Iris pigment epithelial cell (primary cell): Measurements from ENCODE around the gene QPRT.
"Not testable (repeated sequence)": the region's sequence is repeated elsewhere in the genome, so short reads cannot be mapped to it uniquely, and the experiment has no call there.

Source experiments
- DNase-seq: peaks from one replicate; pipeline ENCODE4 v3.0.0-alpha.2; 2011; ENCODE audit warnings: low read depth

The QPRT gene

GRCh38 chr16:29678691-29679267 is at the start of gene QPRT:
TSS of gene QPRT (plus strand) at chr16:29679180. CDS start at chr16:29679198, 18 bp downstream.
- peak; percentile 60 for DNase-seq

DNA sequence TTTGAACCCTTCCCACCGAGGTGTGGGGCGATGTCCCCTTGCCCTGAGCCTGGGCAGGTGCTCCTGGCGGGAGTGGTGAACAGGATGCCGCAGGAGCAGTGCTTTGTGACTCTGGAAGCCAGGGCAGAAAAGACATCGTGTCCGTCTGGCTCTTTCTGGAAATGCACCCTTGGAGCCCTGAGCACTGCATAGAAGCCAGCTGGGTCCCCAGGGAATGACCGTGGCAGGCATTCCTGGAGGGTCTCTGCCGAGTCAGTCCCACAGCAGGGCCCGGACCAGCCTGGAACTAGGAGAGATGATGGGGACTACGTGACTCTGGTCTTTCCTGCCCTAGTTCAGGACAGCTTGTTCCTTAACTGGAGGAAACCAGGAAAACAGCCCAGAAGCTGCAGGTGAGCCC is 49.7 kb upstream of the QPRT start:
- not testable (repeated sequence) for DNase-seq

GRCh38 chr16:29631658-29632057 is 47.3 kb upstream of the QPRT start:
- DNase-seq: not testable (repeated sequence)

DNA sequence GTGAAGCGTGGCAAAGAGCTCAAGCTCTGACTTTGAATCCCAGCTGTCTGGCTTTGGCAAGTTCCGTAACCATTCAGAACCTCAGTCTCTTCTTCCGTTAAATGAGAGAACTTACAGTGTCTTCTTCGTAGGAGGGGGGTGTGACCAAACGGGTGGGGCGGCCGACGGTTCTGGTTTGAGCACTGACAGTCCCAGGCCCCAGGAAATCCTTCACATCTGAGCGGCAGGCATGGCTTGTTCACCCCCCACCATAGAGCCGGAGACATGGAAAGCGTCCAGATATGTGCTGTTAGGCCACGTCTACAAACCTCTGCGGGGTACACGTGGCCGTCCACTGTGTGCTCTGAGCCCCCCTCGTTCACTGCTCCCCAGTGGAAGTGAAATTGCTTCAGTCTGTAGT is 43.1 kb upstream of the QPRT start:
- DNase-seq: not testable (repeated sequence)

DNA sequence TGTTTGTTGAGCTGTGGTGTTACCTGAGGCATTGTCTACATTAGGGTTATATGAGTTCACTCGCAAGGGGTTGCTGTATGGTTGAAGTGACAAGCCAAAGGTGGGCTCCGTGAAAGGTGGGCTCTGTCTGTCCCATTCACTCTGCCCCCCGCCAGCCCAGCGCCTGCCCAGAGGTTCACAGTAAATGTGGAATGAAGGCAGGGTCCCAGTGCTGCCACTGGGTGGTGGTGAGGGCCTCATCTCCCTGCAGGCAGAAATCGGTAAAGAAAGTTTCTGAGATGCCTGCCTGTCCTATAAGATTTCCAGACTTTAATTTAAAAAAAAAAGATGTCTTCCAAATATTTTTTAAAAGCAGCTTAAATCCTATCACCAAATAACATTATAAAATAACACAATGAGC is 42.6 kb upstream of the QPRT start:
- not testable (repeated sequence) for DNase-seq

GRCh38 chr16:29638751-29639150 is 40.2 kb upstream of the QPRT start:
- DNase-seq: not testable (repeated sequence)

DNA sequence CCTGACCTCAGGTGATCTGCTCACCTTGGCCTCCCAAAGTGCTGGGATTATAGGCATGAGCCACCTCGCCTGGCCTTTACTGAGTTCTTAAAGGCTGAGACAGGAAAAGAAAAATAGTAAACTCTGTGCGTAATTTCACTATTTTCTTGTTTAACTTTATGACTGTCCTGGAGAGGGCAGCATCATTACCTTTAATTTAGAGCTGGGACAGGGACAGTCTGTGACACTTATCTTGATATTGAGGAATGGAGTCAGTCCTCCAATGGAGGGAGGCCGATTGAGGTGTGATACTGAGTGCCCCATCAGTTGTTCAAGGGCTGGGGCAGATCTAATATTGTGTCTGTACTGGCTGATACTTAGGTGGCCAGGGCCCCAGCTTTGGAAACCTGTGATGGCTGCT is 37.4 kb upstream of the QPRT start:
- no peak for DNase-seq

- DNase-seq: no peak
Observed at GRCh38 chr16:29643596-29643995, 35.4 kb upstream of the QPRT start.

DNA sequence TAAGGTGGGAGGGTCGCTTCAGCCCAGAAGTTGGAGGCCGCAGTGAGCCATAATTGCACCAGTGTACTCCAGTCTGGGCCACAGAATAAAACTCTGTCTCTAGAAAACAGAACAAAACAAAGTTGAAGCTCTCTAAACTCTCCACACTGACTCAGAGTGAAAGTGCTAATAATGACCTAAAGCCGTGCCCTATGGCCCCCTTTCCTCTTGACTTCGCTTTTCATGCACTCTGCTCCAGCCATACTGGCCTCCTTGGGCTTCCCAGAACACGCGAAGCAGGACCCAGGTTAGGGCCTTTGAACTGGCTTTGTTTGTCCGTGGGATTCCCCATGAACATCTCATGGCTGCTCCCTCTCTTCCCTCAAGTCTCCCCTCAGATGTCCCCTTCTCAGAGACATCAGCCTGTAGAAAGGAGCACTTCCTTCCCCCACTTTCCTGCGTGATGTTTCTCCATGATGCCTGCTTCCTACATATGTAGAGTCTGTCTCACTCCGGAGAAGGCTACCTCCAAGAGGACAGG is 34.6 kb upstream of the QPRT start:
- DNase-seq: no peak

DNA sequence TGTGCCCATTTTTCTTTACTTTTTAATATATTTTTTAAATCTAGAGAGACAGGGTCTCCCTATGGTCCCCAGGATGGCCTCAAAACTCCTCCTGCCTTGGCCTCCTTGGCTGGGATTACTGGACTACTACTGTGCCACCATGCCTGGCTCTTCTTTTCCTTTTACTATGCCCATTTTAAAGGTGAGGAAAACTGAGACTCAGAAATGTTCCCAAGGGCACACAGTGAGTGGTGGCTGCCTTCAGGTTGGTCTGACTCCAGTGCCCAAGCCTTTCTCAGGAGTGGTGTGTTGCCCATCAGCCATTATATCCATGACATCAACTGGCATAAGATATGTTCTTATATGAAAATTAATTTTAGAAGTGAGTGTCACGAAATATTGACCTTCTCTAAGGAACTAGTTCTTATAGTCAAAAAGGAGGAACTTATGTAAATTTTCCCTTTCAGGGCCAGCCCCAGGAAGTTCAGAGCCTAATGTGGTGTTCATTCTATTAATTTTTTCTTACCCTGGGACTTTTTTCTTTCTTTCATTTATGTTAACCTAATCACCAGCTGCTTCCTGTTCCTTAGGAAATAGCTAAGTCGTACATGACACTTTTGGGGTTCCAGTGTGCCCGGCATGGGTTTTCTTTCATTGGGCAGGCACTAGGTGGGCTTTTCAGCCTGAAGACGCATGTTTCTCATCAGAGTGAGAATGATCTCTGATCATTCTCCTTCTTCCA is 33.8 kb upstream of the QPRT start:
- no peak for DNase-seq

GRCh38 chr16:29645694-29646187 is 33.2 kb upstream of the QPRT start:
- DNase-seq: peak; percentile 16

DNA sequence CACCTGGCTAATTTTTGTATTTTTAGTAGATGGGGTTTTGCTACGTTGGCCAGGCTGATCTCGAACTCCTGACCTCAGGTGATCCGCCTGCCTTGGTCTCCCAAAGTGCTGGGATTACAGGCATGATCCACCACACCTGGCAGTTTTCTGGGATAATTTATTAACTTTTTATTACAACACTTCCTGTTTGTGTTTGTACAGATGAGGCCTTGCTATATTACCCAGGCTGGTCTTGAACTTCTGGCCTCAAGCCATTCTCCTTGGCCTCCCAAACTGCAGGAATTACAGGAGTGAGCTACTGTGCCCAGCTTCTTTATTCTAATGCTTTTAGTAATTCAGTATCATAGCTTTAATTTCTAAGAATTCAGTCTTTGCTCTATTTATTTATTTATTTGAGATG is 32.0 kb upstream of the QPRT start:
- DNase-seq: no peak

DNA sequence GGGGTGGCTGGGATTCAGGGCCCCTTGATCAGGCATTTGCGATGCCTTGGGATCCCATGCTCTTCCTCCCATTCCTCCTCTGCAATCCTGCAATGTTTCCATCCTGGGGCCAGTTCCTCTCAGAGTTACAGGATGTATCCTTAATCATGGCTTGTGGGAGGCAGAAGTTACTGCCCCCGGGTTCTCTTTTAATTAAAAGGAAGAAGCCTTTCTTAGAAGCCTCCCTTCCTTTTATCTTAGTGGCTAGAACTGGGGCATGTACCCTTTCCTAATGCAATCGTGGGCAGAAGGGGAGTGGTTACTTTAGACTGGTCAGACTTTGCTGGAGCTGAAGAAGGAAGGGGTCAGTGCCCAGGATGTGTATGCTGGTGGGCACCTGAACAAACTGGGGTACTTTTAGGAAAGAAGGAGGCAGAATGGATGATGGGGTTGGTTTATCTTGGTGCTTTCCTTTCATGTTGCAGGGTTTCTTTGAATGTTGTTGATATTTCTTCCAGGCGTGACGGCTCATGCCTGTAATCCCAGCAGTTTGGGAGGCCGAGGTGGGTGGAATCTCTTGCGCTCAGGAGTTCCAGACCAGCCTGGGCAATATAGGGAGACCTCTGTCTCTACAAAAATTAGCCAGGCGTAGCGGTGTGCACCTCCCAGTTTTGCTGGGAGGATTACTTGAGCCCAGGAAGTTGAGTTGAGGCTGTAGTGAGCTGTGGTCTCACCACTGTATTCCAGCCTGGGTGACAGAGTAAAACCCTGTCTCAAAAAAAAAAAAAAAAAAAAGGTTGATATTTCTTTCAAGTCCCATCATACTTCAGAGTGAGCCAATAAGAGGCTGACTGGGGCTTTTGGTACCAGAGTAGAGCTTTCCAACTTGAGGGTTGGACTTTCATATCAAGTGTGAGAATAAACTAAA is 29.1 kb upstream of the QPRT start:
- no peak for DNase-seq

DNA sequence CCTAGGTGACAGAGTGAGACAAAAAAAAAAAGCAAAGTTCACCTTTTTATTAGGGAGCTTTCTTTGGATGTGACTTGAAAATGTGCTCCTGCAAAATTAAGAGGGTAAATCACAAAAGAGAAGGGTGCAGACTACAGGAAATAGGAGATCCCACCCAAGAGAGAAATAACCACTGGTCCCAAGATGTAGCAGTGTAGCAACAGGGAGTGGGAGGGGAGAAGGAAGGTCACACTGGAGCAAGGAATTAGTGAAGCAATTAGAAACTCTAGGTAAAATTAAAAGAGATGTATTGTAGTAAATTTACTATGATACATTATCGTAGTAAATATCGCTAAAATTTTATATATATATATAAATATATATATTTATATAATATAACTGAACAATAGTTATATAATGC is 28.2 kb upstream of the QPRT start:
- no peak for DNase-seq

DNA sequence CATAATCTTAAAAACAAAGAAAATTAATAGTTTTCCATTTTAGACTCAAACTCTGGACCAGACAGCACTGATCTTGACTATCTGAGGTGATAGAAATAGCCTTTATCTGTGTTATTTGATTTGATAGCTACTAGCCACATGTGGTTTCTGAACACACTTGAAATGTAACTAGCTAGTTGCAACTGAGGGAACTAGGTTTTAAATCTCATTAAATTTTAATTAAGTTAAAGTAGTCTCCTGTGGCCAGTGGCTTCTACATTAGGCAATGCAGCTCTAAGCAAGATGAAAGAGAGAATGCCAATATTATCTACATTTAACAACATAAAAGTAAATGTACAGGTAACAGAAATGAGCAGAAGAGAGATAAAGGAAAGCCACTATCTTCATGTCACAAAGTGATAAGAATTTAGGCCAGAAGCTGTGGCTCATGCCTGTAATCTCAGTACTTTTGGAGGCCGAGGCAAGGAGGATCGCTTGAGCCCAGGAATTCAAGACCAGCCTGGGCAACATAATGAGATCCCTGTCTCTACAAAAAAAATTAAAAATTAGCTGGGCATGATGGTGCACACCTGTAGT is 27.1 kb upstream of the QPRT start:
- no peak for DNase-seq

DNA sequence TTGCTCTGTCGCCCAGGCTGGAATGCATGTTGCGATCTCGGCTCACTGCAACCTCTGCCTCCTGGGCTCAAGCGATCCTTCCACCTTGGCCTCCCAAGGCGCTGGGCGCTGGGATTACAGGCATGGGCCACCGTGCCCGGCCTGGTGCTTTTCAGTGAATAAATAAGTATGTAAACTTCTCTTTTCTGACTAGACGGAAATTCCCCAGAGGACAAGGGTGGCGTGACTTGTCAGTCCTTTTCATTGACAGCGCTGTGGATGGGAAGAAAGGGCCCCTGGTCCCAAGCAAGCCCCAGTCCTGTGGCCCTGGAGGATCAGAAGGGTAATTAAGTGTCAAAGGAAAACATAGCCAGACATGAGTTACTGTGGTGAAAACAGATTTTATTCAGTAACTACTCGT is 25.5 kb upstream of the QPRT start:
- DNase-seq: no peak

DNA sequence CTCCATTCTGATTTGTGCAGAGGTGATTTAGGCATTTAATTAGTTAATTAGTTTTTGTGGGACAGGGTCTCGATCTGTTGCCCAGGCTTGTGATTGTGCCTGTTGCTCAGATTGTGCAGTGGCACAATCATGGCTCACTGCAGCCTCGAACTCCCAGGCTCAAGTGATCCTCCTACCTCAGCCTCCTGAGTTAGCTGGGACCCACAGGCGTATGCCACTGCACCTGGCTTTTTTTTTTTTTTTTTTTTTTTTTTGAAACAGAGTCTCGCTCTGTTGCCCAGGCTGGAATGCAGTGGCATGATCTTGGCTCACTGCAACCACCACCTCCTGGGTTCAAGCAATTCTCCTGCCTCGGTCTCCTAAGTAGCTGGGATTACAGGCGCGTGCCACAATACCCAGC is 25.1 kb upstream of the QPRT start:
- DNase-seq: not testable (repeated sequence)

- no peak for DNase-seq
Observed at GRCh38 chr16:29656688-29657523, 22.1 kb upstream of the QPRT start.

- DNase-seq: no peak
Observed at GRCh38 chr16:29658705-29659104, 20.3 kb upstream of the QPRT start.

- no peak for DNase-seq
Observed at GRCh38 chr16:29662000-29662728, 16.8 kb upstream of the QPRT start.

DNA sequence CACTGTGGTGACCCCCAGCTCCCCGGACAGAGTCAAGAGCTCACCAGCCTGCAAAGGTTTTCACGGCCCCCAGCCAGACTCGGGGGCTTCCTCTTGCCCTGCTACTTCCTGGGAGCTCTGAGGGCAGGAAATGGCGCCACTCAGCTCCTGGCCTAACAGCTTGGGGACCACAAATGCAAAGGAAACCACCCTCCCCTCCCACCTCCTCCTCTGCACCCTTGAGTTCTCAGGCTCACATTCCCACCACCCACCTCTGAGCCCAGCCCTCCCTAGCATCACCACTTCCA is 16.3 kb upstream of the QPRT start:
- DNase-seq: no peak
